Small intestine (tissue), 7 donors: Measurements from ENCODE around the gene HNRNPM. TPM values are rescaled to one million over a fixed set of nuclear protein-coding genes. Genes with fewer than 3 reads are reported as not detected.
A peak's percentile ranks its signal among the peaks of the same experiment; 100 is the strongest.

ENCODE experiments used
- DNase-seq, 2 donors: peaks; one replicate each; pipeline versions ENCODE4 v3.0.0 to v3.0.0-alpha.2; 2013
- FAIRE-seq: peaks from 2 replicates; lab custom pipeline; 2012; peaks lifted over from hg19 to GRCh38; lab: Jason Lieb, UNC
- H3K27ac ChIP-seq, 3 donors: one replicate each; pipeline ENCODE4 v1.5.1; 2013; ENCODE audit warnings: low read length in 2 of 3, mild to moderate bottlenecking in 2 of 3, control low read depth in 1 of 3, inconsistent platforms in 1 of 3, low read depth in 1 of 3, moderate library complexity in 1 of 3
- H3K27me3 ChIP-seq, 3 donors: one replicate each; pipeline ENCODE4 v1.6.1; 2013; ENCODE audit warnings: low read length in 3 of 3, inconsistent platforms in 1 of 3; ENCODE audit not compliant: control insufficient read depth in 3 of 3, insufficient read depth in 3 of 3
- H3K36me3 ChIP-seq, 3 donors: one replicate each; pipeline ENCODE4 v1.6.1; 2013; ENCODE audit warnings: low read length in 3 of 3, inconsistent platforms in 1 of 3, low read depth in 1 of 3, mild to moderate bottlenecking in 1 of 3, moderate library complexity in 1 of 3; ENCODE audit not compliant: control insufficient read depth in 3 of 3, insufficient read depth in 2 of 3
- H3K4me1 ChIP-seq, 3 donors: one replicate each; pipeline ENCODE4 v1.6.1; 2013; ENCODE audit warnings: low read length in 2 of 3, inconsistent platforms in 1 of 3, low read depth in 1 of 3, mild to moderate bottlenecking in 1 of 3, moderate library complexity in 1 of 3; ENCODE audit not compliant: control insufficient read depth in 3 of 3, insufficient read depth in 2 of 3
- H3K4me3 ChIP-seq, 3 donors: one replicate each; pipeline ENCODE4 v1.5.1; 2013; ENCODE audit warnings: low read length in 3 of 3, control low read depth in 1 of 3, inconsistent platforms in 1 of 3, low read depth in 1 of 3, mild to moderate bottlenecking in 1 of 3, moderate library complexity in 1 of 3
- H3K9me3 ChIP-seq, 2 donors: one replicate each; pipeline ENCODE4 v1.6.1; 2013; ENCODE audit warnings: low read depth in 1 of 2, low read length in 1 of 2; ENCODE audit not compliant: control insufficient read depth in 2 of 2, insufficient read depth in 1 of 2
- WGBS, 3 donors: extraction: QIAGEN DNeasy Blood & Tissue Kit; methylation state at CpG; one replicate each; pipeline ENCODE4 v1.1.7; 2013; 5-methylcytosine and 5-hydroxymethylcytosine counted together
- polyA plus RNA-seq, 4 donors: library from polyadenylated mRNA; stranded (reverse) in 3 of 4; unstranded in 1 of 4; fragments of 200-250 nt in 3 of 4; fragments of 120-200 nt in 1 of 4; gene quantifications; one replicate each; pipeline versions ENCODE4 v1.2.1 to v1.2.3, GENCODE V29; 2013
- donor health status: healthy with polysubstance abuse.
- donor health status: control.
- donor health status: control.
- donor health status: Bipolar disorder and iron deficiency.
- donor health status: healthy.

The HNRNPM gene
- polyA plus RNA-seq, 4 donors: 98.6 to 225 (median 156) TPM

DNA sequence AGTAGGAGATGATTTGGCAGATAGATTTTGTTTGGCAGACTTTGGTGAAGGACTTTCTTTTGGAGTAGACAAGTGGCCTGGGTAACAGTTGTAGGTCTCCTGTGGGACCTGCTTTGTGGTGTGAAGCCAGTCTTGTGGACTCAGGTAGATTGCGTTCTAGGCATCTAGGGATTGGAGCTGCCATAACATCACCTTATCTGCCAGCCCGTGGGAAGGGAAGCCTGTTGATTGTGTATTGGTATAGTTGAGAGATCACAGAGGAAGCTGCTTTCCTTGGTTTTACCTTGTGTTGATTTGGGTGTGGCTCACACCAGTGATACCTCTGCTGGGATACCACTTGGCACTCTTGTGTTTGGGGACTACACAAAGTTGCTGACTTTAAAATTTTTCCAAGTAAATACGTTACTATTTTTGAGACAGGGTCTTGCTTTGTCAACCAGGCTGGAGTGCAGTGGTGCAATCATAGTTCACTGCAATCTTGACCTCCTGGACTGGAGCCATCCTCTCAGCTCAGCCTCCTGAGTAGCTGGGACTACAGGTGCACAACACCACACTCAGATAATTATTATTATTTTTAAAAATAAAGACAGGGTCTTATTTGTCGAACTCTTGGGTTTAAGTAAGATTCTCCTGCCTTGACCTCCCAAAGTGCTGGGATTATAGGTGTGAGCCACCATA, 7.8 kb downstream of the HNRNPM start:
- H3K36me3 ChIP-seq: peaks cover 0 to 39% (median 13%) of the 10 kb centered on the region in 3 donors
- FAIRE-seq (no peak), DNase-seq (no peak)
- H3K9me3 ChIP-seq: no peaks in the 10 kb centered on the region
- H3K4me1 ChIP-seq: peaks cover 0 to 24% (median 11%) of the 10 kb centered on the region in 3 donors
- whole genome bisulfite sequencing, 3 donors: 57 to 66% (median 63%) methylated on average over 4 of the region's 4 CpGs
- no peaks in the 10 kb centered on the region for H3K27me3 ChIP-seq
- no peak overlapping the region for H3K4me3 ChIP-seq
- no peak overlapping the region for H3K27ac ChIP-seq

GRCh38 chr19:8453616-8454015, 8.8 kb downstream of the HNRNPM start:
- DNase-seq (no peak), FAIRE-seq (no peak)
- no peak overlapping the region for H3K27ac ChIP-seq
- H3K4me1 ChIP-seq: peaks cover 0 to 25% (median 11%) of the 10 kb centered on the region in 3 donors
- H3K9me3 ChIP-seq: no peaks in the 10 kb centered on the region
- H3K36me3 ChIP-seq: peaks cover 0 to 35% (median 13%) of the 10 kb centered on the region in 3 donors
- 83 to 87% (median 83%) methylated on average over 6 of the region's 6 CpGs for WGBS, 3 donors
- H3K27me3 ChIP-seq: no peaks in the 10 kb centered on the region
- no peak overlapping the region for H3K4me3 ChIP-seq

- no peaks in the 10 kb centered on the region for H3K9me3 ChIP-seq
- H3K27me3 ChIP-seq: no peaks in the 10 kb centered on the region
- no peak overlapping the region for H3K27ac ChIP-seq
- FAIRE-seq (no peak), DNase-seq (no peak)
- WGBS, 3 donors: 46 to 69% (median 53%) methylated on average over 1 of the region's 1 CpG
- peaks cover 0 to 24% (median 5%) of the 10 kb centered on the region in 3 donors for H3K4me1 ChIP-seq
- peaks cover 0 to 38% (median 13%) of the 10 kb centered on the region in 3 donors for H3K36me3 ChIP-seq
- H3K4me3 ChIP-seq: no peak overlapping the region
Observed at GRCh38 chr19:8454218-8454617, 9.4 kb downstream of the HNRNPM start.

GRCh38 chr19:8455018-8455417, 10.2 kb downstream of the HNRNPM start:
- peaks cover 0 to 26% (median 8%) of the 10 kb centered on the region in 3 donors for H3K4me1 ChIP-seq
- H3K9me3 ChIP-seq: no peaks in the 10 kb centered on the region
- peaks cover 0 to 34% (median 13%) of the 10 kb centered on the region in 3 donors for H3K36me3 ChIP-seq
- H3K4me3 ChIP-seq: no peak overlapping the region
- FAIRE-seq (no peak), DNase-seq (no peak)
- WGBS, 3 donors: 63 to 70% (median 68%) methylated on average over 5 of the region's 5 CpGs
- H3K27ac ChIP-seq: no peak overlapping the region
- H3K27me3 ChIP-seq: no peaks in the 10 kb centered on the region

DNA sequence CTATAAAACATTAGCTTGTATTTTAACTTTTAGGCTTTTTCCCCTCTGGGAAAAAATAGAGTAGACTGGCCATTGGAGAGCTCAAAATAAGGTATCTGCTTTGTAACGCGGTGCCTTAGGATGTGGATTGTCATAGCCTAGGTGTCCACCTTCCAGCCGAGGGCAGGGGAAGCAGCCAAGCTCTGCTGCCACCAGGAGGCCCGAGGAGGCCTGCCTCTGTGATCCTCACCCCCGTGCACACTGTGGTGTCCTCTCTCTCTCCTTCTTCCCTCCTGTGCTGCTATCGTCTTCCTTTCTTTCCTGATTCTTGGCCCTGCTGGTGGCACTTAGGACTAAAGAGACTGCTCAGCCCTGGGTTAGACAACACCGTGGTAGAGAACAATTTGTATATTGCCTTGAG, 11.3 kb downstream of the HNRNPM start:
- FAIRE-seq (no peak), DNase-seq (no peak)
- Histone ChIP-seq H3K27me3 (no peaks in the 10 kb centered on the region), H3K36me3 (peaks cover 0 to 34% (median 13%) of the 10 kb centered on the region in 3 donors), H3K4me1 (peaks cover 0 to 35% (median 8%) of the 10 kb centered on the region in 3 donors), H3K27ac (no peak overlapping the region), H3K4me3 (no peak overlapping the region), H3K9me3 (no peaks in the 10 kb centered on the region)
- whole genome bisulfite sequencing, 3 donors: 61 to 74% (median 66%) methylated on average over 7 of the region's 7 CpGs

DNA sequence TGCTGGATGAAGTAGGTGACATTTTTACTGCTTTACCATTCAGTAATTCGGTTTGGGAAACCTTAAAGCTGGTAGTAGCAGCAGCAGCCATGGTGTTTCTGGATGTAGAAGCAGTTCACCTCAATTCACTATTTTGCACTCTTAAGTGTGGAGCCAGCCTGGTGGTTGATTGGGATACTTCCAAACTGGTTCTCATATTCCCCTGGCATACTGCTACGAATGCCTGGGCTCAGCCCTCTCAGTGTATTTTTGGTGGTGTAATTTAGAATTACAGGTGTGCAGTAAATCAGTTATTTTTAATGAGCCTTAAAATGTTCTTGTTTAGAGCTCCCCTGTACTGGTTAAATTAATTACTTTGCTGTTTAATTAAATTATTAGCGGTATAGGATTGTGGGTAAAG, 12.4 kb downstream of the HNRNPM start:
- Histone ChIP-seq H3K27ac (no peak overlapping the region), H3K4me1 (peaks cover 0 to 29% (median 8%) of the 10 kb centered on the region in 3 donors), H3K27me3 (no peaks in the 10 kb centered on the region), H3K4me3 (no peak overlapping the region), H3K36me3 (peaks cover 0 to 33% (median 14%) of the 10 kb centered on the region in 3 donors), H3K9me3 (no peaks in the 10 kb centered on the region)
- DNase-seq: no peak
- 70 to 80% (median 74%) methylated on average over 3 of the region's 3 CpGs for WGBS, 3 donors
- no peak for FAIRE-seq

- FAIRE-seq: no peak
- 35 to 76% (median 50%) methylated on average over 1 of the region's 1 CpG for WGBS, 3 donors
- Histone ChIP-seq H3K9me3 (no peaks in the 10 kb centered on the region), H3K4me1 (peaks cover 0 to 26% (median 8%) of the 10 kb centered on the region in 3 donors), H3K4me3 (no peak overlapping the region), H3K27me3 (no peaks in the 10 kb centered on the region), H3K27ac (no peak overlapping the region), H3K36me3 (peaks cover 0 to 30% (median 19%) of the 10 kb centered on the region in 3 donors)
- no peak for DNase-seq
Observed at GRCh38 chr19:8457827-8458226, 13.1 kb downstream of the HNRNPM start.

DNA sequence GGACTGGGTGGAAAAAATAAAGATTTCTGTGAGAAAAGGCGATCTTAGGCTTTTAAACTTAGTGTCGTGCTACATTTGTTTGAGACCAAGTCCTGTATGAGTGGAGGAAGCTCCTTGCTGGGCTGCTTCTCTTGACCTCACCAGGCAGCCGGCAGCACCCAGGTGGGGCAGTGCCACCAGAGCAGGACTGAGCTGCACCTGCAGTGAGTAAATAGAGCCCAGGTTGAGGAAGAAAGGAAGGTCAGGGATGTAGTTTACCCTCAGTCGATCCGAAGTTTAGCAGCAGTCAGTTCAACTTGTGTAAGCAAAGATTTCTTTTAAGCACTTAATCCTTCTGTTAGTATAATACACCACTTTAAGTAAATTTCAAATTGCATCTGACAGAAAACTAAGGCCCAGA, 13.6 kb downstream of the HNRNPM start:
- H3K4me1 ChIP-seq: peaks cover 0 to 26% (median 8%) of the 10 kb centered on the region in 3 donors
- no peak overlapping the region for H3K4me3 ChIP-seq
- no peaks in the 10 kb centered on the region for H3K27me3 ChIP-seq
- H3K9me3 ChIP-seq: no peaks in the 10 kb centered on the region
- H3K36me3 ChIP-seq: peaks cover 1 to 27% (median 20%) of the 10 kb centered on the region in 3 donors
- peak in 1 of 2 donors; percentile 31 for DNase-seq
- H3K27ac ChIP-seq: no peak overlapping the region
- FAIRE-seq: no peak
- WGBS, 3 donors: 17 to 50% (median 43%) methylated on average over 5 of the region's 5 CpGs
